Thyroid gland (tissue), 4 donors: ENCODE results near the gene RADIL.

ENCODE experiments used
- CTCF ChIP-seq, 6 experiments: fragments of 200-600 bp in 3 of 6; fragments of 450-650 bp in 3 of 6; sonication (generic) in 3 of 6; IDR thresholded peaks; one replicate each; pipeline ENCODE4 v1.5.1; 2016 to 2019; ENCODE audit warnings: antibody characterized with exemption in 6 of 6, mild to moderate bottlenecking in 2 of 6, inconsistent platforms in 1 of 6, moderate library complexity in 1 of 6
- POLR2A ChIP-seq, 2 donors: fragments of 450-650 bp; IDR thresholded peaks; one replicate each; pipeline ENCODE4 v1.6.1; 2017; ENCODE audit warnings: antibody characterized with exemption in 2 of 2, mild to moderate bottlenecking in 2 of 2, moderate library complexity in 1 of 2

- TF ChIP-seq CTCF (IDR thresholded peaks at IDR 0.05) (no peak), POLR2A (IDR thresholded peaks at IDR 0.05) (no peak)
Observed at GRCh38 chr7:4822677-4823076, 60.8 kb downstream of the RADIL start.
